IMR-90 (cell line): ENCODE results near the gene ANGPTL4.

Experiments
- BHLHE40 ChIP-seq: fragments of 150-350 bp; IDR thresholded peaks from 2 replicates; pipeline ENCODE4 v1.6.1; 2016; ENCODE audit warnings: mild to moderate bottlenecking, low read depth, low read length
- CTCF ChIP-seq: conservative IDR thresholded peaks from 2 replicates; pipeline ENCODE4 v1.5.1; 2012; ENCODE audit warnings: mild to moderate bottlenecking, low read depth, low read length, improper control_type of control experiment
- ELK1 ChIP-seq: fragments of 150-350 bp; IDR thresholded peaks from 2 replicates; pipeline ENCODE4 v1.6.1; 2016; ENCODE audit warnings: low read depth, mild to moderate bottlenecking, low read length, moderate library complexity, borderline replicate concordance
- FOS ChIP-seq: fragments of 150-350 bp; IDR thresholded peaks from 2 replicates; pipeline ENCODE4 v1.6.1; 2016; ENCODE audit warnings: low read depth, low read length
- MAFK ChIP-seq: IDR thresholded peaks from 2 replicates; pipeline ENCODE4 v1.6.1; 2012; ENCODE audit warnings: low read depth, low read length, improper control_type of control experiment
- MXI1 ChIP-seq: IDR thresholded peaks from 2 replicates; pipeline ENCODE4 v1.6.1; 2012; ENCODE audit warnings: low read depth, mild to moderate bottlenecking, low read length, moderate library complexity, borderline replicate concordance
- NFE2L2 ChIP-seq: fragments of 150-350 bp; IDR thresholded peaks from 2 replicates; pipeline ENCODE4 v1.6.1; 2016; ENCODE audit warnings: low read depth, mild to moderate bottlenecking, low read length
- POLR2A ChIP-seq: IDR thresholded peaks from 2 replicates; pipeline ENCODE4 v1.6.1; 2012; ENCODE audit warnings: mild to moderate bottlenecking, low read depth, low read length
- RAD21 ChIP-seq: IDR thresholded peaks from 2 replicates; pipeline ENCODE4 v1.6.1; 2012; ENCODE audit warnings: low read length, improper control_type of control experiment
- RCOR1 ChIP-seq: IDR thresholded peaks from 2 replicates; pipeline ENCODE4 v1.6.1; 2012; ENCODE audit warnings: mild to moderate bottlenecking, low read length, improper control_type of control experiment; ENCODE audit not compliant: insufficient replicate concordance
- RFX5 ChIP-seq: IDR thresholded peaks from 2 replicates; pipeline ENCODE4 v1.8.0; 2012; ENCODE audit warnings: low read depth, mild to moderate bottlenecking, low read length, moderate library complexity
- SMC3 ChIP-seq: fragments of 150-350 bp; IDR thresholded peaks from 2 replicates; pipeline ENCODE4 v1.6.1; 2016; ENCODE audit warnings: low read depth, mild to moderate bottlenecking, antibody characterized with exemption, low read length, moderate library complexity

GRCh38 chr19:8322638-8322997 is 41.3 kb upstream of the ANGPTL4 start:
- no peak for TF ChIP-seq POLR2A
- no peak for TF ChIP-seq CTCF
- no peak for TF ChIP-seq RCOR1
- no peak for TF ChIP-seq MXI1
- no peak for TF ChIP-seq MAFK
- TF ChIP-seq NFE2L2, result no peak
- no peak for TF ChIP-seq BHLHE40
- TF ChIP-seq RFX5, result no peak
- TF ChIP-seq SMC3, result no peak
- no peak for TF ChIP-seq ELK1
- no peak for TF ChIP-seq RAD21
- TF ChIP-seq FOS, result no peak
